ENCODE data around the gene APOL6. TPM values are rescaled to one million over a fixed set of nuclear protein-coding genes. Genes with fewer than 3 reads are reported as not detected.

The APOL6 gene
- total RNA-seq, 1 donor from 2014 or later: not detected

- Mint-ChIP-seq H3K36me3 (ENCODE audit: low read depth) (no peaks in the 10 kb centered on the region), H3K9me3 (no peaks in the 10 kb centered on the region), H3K4me1 (peaks cover 27% of the 10 kb centered on the region), H3K27me3 (ENCODE audit: low read depth) (peaks cover 6% of the 10 kb centered on the region), H3K4me3 (no peak overlapping the region), H3K27ac (ENCODE audit: unreplicated experiment) (no peak overlapping the region)
- no peak for TF ChIP-seq CTCF (conservative IDR thresholded peaks at IDR 0.05)
- DNase-seq (ENCODE audit: low read depth, low spot score): no peak
Observed at GRCh38 chr22:35634943-35635540, 13.2 kb upstream of the APOL6 start.

- Mint-ChIP-seq H3K36me3 (ENCODE audit: low read depth) (no peaks in the 10 kb centered on the region), H3K4me3 (no peak overlapping the region), H3K27me3 (ENCODE audit: low read depth) (no peaks in the 10 kb centered on the region), H3K9me3 (no peaks in the 10 kb centered on the region), H3K27ac (ENCODE audit: unreplicated experiment) (no peak overlapping the region), H3K4me1 (peaks cover 31% of the 10 kb centered on the region)
- no peak for DNase-seq (ENCODE audit: low read depth, low spot score)
- no peak for TF ChIP-seq CTCF (conservative IDR thresholded peaks at IDR 0.05)
Observed at GRCh38 chr22:35637254-35637653, 11.0 kb upstream of the APOL6 start.

GRCh38 chr22:35638001-35638400 is 10.2 kb upstream of the APOL6 start:
- H3K27me3 Mint-ChIP-seq (ENCODE audit: low read depth): no peaks in the 10 kb centered on the region
- no peak overlapping the region for H3K27ac Mint-ChIP-seq (ENCODE audit: unreplicated experiment)
- H3K4me3 Mint-ChIP-seq: no peak overlapping the region
- H3K9me3 Mint-ChIP-seq: no peaks in the 10 kb centered on the region
- no peak for DNase-seq (ENCODE audit: low read depth, low spot score)
- H3K4me1 Mint-ChIP-seq: peaks cover 28% of the 10 kb centered on the region
- no peak for TF ChIP-seq CTCF (conservative IDR thresholded peaks at IDR 0.05)
- no peaks in the 10 kb centered on the region for H3K36me3 Mint-ChIP-seq (ENCODE audit: low read depth)

- no peak for DNase-seq (ENCODE audit: low read depth, low spot score)
- no peak overlapping the region for H3K4me3 Mint-ChIP-seq
- H3K27me3 Mint-ChIP-seq (ENCODE audit: low read depth): no peaks in the 10 kb centered on the region
- no peaks in the 10 kb centered on the region for H3K9me3 Mint-ChIP-seq
- no peaks in the 10 kb centered on the region for H3K36me3 Mint-ChIP-seq (ENCODE audit: low read depth)
- TF ChIP-seq CTCF (conservative IDR thresholded peaks at IDR 0.05): no peak
- peaks cover 24% of the 10 kb centered on the region for H3K4me1 Mint-ChIP-seq
- H3K27ac Mint-ChIP-seq (ENCODE audit: unreplicated experiment): peak overlapping the region; percentile 91
Observed at GRCh38 chr22:35638410-35638809, 9.8 kb upstream of the APOL6 start.

GRCh38 chr22:35641494-35642120 is 6.6 kb upstream of the APOL6 start:
- DNase-seq (ENCODE audit: low read depth, low spot score): no peak
- TF ChIP-seq CTCF (conservative IDR thresholded peaks at IDR 0.05): no peak
- no peaks in the 10 kb centered on the region for H3K27me3 Mint-ChIP-seq (ENCODE audit: low read depth)
- H3K4me3 Mint-ChIP-seq: no peak overlapping the region
- no peaks in the 10 kb centered on the region for H3K9me3 Mint-ChIP-seq
- peaks cover 17% of the 10 kb centered on the region for H3K4me1 Mint-ChIP-seq
- no peaks in the 10 kb centered on the region for H3K36me3 Mint-ChIP-seq (ENCODE audit: low read depth)
- peak overlapping the region; percentile 57 for H3K27ac Mint-ChIP-seq (ENCODE audit: unreplicated experiment)
